ENCODE measurements around the gene SH3GL1.
"Not testable (repeated sequence)": the region's sequence is repeated elsewhere in the genome, so short reads cannot be mapped to it uniquely, and the experiment has no call there.

The SH3GL1 gene

GRCh38 chr19:4362831-4363545 lies 37.4 kb downstream of the SH3GL1 start:
- DNase-seq (ENCODE audit: low read depth): peak; percentile 44

GRCh38 chr19:4362101-4362828 lies 38.1 kb downstream of the SH3GL1 start:
- DNase-seq (ENCODE audit: low read depth): no peak

- DNase-seq (ENCODE audit: low read depth): no peak
Observed at GRCh38 chr19:4361152-4362046, 38.9 kb downstream of the SH3GL1 start.

DNA sequence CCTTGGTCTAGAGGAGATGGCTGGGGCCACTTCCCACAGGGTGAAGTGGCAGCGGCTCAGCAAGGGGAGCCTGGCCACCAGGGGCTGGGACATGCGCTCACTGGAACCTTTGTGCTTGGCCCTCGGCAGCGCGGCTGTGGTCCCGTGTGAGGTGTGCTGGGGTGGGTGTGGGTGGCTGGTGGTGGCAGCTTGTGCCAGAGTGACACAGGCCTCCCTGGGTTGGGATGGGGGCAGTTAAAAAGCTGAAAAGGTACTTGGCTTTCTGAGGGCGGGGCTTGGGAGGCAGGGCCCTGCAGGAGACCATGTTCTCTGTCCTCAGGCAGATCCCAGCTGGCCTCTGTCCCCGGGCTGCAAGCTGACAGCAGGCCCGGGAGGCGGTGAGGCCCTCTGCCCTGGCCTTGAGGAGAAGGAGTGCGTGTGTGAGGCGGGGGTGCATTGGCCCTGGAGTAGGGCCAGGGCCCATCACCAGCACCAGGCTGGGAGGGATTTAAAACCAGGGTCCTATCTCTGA lies 39.7 kb downstream of the SH3GL1 start:
- no peak for DNase-seq (ENCODE audit: low read depth)

DNA sequence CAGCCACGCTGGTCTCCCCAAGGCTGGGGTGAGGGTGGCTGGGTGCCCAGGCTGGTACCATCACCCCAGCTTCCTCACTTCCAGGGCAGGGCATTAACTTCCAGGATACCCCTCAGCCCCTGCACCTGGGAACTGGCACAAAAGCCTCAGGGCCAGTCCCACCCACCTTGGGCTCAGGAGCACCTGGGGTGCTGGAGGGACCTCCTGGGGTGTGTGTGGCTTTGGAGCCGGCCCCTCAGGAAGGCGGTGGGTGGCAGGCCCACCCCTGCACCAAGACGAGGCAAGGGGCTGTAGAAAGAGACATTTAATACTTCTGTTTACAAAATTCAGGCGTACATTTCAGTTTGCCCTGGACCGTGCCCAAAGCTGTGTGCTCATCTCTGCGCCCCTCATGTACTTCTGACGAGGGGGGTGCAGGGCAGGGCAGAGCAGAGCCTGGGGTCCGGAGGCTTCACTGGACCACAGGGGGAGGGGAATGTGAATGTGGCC lies 40.2 kb downstream of the SH3GL1 start:
- no peak for DNase-seq (ENCODE audit: low read depth)

GRCh38 chr19:4359627-4360000 lies 40.7 kb downstream of the SH3GL1 start:
- DNase-seq (ENCODE audit: low read depth): no peak

GRCh38 chr19:4358709-4359626 lies 41.4 kb downstream of the SH3GL1 start:
- no peak for DNase-seq (ENCODE audit: low read depth)

DNA sequence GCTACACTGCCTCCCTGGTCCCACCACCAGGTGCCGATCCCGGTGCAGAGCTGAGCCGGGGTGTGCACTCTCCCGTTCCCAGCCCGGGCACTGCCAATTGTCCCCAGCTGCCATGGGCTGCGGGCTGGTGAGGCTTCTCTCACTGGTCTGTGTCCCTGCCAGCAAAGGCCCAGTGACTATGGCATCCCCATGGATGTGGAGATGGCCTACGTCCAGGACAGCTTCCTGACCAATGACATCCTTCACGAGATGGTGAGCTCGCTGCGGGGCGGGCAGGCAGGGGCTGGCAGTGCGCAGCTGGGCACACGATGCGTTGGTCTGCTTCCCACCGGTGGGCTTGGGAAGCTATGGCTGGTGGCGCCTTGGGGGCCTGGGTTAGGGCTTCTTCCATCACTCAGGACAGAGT lies 42.4 kb downstream of the SH3GL1 start:
- DNase-seq (ENCODE audit: low read depth): no peak

DNA sequence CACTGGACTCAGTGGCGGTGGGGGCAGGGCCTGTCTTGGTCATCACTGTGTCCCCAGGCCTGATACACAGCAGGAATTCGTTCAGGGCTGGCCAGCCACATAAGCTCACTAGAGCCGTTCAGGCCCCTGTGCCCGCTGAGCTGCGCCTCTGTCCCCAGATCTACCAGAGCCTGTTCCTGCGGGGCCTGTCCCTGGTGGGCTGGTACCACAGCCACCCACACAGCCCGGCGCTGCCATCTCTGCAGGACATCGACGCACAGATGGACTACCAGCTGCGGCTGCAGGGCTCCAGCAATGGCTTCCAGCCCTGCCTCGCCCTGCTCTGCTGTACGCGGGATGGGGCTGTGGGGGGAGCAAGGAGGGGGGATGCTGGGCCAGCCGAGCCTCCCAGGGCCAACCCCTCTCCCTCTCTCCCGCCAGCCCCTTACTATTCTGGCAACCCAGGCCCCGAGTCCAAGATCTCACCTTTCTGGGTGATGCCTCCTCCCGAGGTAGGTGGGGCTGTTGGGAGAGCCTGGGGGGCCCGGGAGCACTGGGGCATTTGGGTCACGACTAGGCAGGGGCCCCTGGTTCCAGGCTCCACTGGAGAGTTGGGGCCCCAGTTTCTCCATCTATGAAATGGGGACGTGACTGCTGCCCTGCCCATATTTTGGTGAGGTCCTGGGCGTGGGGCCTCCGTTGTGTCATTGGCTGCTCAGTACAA lies 43.1 kb downstream of the SH3GL1 start:
- no peak for DNase-seq (ENCODE audit: low read depth)

- no peak for DNase-seq (ENCODE audit: low read depth)
Observed at GRCh38 chr19:4354897-4355296, 45.5 kb downstream of the SH3GL1 start.

- DNase-seq (ENCODE audit: low read depth): no peak
Observed at GRCh38 chr19:4354282-4354681, 46.1 kb downstream of the SH3GL1 start.

- DNase-seq (ENCODE audit: low read depth): peak; percentile 80
Observed at GRCh38 chr19:4352701-4353121, 47.6 kb downstream of the SH3GL1 start.

- no peak for DNase-seq (ENCODE audit: low read depth)
Observed at GRCh38 chr19:4350726-4351125, 49.6 kb downstream of the SH3GL1 start.

DNA sequence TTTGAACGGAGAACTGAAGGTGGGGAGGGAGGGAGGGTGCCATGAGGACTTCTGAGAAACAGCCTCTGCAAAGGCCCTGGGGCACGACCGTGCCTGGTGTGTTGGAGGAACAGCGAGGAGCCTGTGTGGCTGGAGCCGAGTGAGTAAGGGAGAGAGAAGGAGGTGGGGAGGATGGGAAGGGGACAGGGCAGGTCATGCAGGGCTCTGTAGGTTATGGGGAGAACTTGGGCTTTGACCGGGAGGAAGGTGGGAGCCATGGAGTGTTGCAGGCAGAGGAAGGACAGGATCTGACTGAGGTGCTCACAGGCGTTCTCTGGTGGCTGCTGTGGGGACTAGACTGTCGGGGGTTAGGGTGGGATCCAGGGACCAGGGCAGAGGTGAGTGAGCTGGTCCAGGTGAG lies 50.2 kb downstream of the SH3GL1 start:
- no peak for DNase-seq (ENCODE audit: low read depth)

- DNase-seq (ENCODE audit: low read depth): not testable (repeated sequence)
Observed at GRCh38 chr19:4349225-4349624, 51.1 kb downstream of the SH3GL1 start.

DNA sequence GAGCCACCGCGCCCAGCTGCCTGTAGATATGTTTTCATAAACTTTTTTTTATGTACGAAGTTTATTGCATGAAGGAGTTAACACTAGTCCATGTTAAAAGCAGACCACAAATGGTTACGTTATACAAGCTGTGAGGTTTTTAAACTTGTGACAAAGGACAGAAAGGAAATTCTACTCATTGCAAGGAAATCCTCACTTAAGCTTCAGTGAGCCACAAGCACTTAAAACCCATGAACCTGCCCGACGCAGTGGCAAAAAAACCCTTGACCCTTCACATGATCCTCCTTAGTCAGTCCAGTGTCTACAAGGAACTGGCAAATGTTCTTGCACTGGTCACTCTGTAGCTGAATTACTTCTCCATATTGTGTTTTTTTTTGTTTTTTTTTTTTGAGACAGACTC lies 52.8 kb downstream of the SH3GL1 start:
- DNase-seq (ENCODE audit: low read depth): no peak

DNA sequence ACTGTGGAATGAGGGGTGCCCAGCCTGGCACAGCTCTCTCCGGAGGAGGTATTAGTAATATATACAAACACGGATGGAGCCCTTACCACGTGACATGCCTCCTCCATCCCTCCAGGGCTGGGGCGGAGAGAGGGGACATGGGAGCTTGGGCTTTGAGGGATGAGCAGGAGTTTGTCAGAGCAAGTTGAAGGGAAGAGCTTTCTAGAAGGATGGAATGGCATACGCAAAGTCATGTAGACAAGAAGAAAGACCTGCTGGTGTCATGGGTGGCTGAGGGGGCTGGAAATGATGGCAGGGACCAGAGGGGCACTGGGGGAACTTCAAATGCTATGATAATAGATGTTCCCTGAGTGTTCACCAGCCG lies 54.3 kb downstream of the SH3GL1 start:
- DNase-seq (ENCODE audit: low read depth): no peak

DNA sequence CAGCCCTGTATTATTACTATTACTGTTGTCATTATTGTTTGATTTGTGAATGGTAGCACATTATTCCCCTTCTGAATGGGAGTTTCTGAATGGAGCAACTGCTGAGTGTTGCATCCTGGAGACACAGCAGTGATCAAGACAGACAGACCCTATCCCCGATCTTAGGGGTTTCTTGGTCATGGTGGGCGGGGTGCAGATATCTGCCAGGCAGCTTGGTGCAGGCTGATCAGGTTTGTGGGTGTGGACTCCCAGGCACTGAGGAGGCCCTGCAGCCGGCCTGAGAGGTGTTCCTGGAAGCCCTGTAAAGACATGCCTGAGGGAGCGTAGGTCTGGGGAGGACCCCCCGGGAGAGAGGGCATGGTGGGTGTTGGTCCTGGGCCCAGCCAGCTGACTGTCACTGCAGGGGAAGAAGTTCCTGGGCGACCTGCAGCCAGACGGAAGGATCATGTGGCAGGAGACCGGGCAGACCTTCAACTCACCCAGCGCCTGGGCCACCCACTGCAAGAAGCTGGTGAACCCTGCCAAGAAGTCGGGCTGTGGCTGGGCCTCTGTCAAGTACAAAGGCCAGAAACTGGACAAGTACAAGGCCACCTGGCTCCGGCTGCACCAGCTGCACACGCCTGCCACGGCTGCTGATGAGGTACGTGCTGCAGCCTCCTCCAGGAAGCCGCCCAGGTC lies 54.9 kb downstream of the SH3GL1 start:
- no peak for DNase-seq (ENCODE audit: low read depth)

- peak; percentile 87 for DNase-seq (ENCODE audit: low read depth)
Observed at GRCh38 chr19:4343370-4344307, 56.7 kb downstream of the SH3GL1 start, which contains the start of gene MPND. MPND (plus strand) TSS chr19:4343562; CDS start chr19:4343594, 32 bp downstream.
